WTC11 (cell line): ENCODE measurements around the gene CPE.

Experiments used
- CTCF ChIP-seq: fragments of 200-600 bp; IDR thresholded peaks from 2 replicates; pipeline ENCODE4 v1.8.0; 2022; ENCODE audit warnings: antibody characterized with exemption
- E2F1 ChIP-seq: sonication (generic); formaldehyde crosslinking; IDR thresholded peaks from 2 replicates; pipeline ENCODE4 v1.8.0; 2022; ENCODE audit warnings: mild to moderate bottlenecking, missing genetic modification reagents
- IRF2 ChIP-seq: sonication (generic); formaldehyde crosslinking; IDR thresholded peaks from 2 replicates; pipeline ENCODE4 v1.8.0; 2022; ENCODE audit warnings: low read depth, missing genetic modification reagents, borderline replicate concordance
- KAT7 ChIP-seq: sonication (generic); formaldehyde crosslinking; IDR thresholded peaks from 2 replicates; pipeline ENCODE4 v1.8.1; 2023; ENCODE audit warnings: missing genetic modification reagents, mild to moderate bottlenecking, borderline replicate concordance
- MXD4 ChIP-seq: fragments of 250-450 bp; sonication (Bioruptor Pico); IDR thresholded peaks from 2 replicates; pipeline ENCODE4 v1.8.0; 2021; ENCODE audit warnings: mild to moderate bottlenecking, moderate library complexity, borderline replicate concordance
- SP1 ChIP-seq: sonication (generic); formaldehyde crosslinking; conservative IDR thresholded peaks from 2 replicates; pipeline ENCODE4 v1.8.1; 2022; ENCODE audit warnings: missing genetic modification reagents
- USF2 ChIP-seq: sonication (generic); formaldehyde crosslinking; IDR thresholded peaks from 2 replicates; pipeline ENCODE4 v1.8.1; 2023; ENCODE audit warnings: mild to moderate bottlenecking, missing genetic modification reagents, moderate library complexity
- ZNF138 ChIP-seq: sonication (generic); formaldehyde crosslinking; conservative IDR thresholded peaks from 2 replicates; pipeline ENCODE4 v1.8.1; 2022; ENCODE audit warnings: mild to moderate bottlenecking, moderate library complexity, missing genetic modification reagents
- TF ChIP-seq, protein P1 (sequence below): sonication (generic); formaldehyde crosslinking; IDR thresholded peaks from 2 replicates; pipeline ENCODE4 v1.8.1; 2022; ENCODE audit warnings: mild to moderate bottlenecking, moderate library complexity, missing genetic modification reagents
- TF ChIP-seq, protein P2 (sequence below): sonication (generic); formaldehyde crosslinking; IDR thresholded peaks from 2 replicates; pipeline ENCODE4 v1.8.0; 2022; ENCODE audit warnings: missing genetic modification reagents
- TF ChIP-seq, protein P3 (sequence below): sonication (generic); formaldehyde crosslinking; IDR thresholded peaks from 2 replicates; pipeline ENCODE4 v1.8.0; 2022; ENCODE audit warnings: mild to moderate bottlenecking, missing genetic modification reagents

- TF ChIP-seq CTCF (no peak), SP1 (CRISPR knock-in tag) (no peak), E2F1 (CRISPR knock-in tag) (no peak), IRF2 (CRISPR knock-in tag) (no peak), KAT7 (CRISPR knock-in tag) (no peak), ZNF138 (no peak), USF2 (CRISPR knock-in tag) (no peak), MXD4 (CRISPR knock-in tag) (no peak)
- TF ChIP-seq, protein P1, sequence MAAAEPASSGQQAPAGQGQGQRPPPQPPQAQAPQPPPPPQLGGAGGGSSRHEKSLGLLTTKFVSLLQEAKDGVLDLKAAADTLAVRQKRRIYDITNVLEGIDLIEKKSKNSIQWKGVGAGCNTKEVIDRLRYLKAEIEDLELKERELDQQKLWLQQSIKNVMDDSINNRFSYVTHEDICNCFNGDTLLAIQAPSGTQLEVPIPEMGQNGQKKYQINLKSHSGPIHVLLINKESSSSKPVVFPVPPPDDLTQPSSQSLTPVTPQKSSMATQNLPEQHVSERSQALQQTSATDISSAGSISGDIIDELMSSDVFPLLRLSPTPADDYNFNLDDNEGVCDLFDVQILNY (CRISPR knock-in tag): no peak
- TF ChIP-seq, protein P2, sequence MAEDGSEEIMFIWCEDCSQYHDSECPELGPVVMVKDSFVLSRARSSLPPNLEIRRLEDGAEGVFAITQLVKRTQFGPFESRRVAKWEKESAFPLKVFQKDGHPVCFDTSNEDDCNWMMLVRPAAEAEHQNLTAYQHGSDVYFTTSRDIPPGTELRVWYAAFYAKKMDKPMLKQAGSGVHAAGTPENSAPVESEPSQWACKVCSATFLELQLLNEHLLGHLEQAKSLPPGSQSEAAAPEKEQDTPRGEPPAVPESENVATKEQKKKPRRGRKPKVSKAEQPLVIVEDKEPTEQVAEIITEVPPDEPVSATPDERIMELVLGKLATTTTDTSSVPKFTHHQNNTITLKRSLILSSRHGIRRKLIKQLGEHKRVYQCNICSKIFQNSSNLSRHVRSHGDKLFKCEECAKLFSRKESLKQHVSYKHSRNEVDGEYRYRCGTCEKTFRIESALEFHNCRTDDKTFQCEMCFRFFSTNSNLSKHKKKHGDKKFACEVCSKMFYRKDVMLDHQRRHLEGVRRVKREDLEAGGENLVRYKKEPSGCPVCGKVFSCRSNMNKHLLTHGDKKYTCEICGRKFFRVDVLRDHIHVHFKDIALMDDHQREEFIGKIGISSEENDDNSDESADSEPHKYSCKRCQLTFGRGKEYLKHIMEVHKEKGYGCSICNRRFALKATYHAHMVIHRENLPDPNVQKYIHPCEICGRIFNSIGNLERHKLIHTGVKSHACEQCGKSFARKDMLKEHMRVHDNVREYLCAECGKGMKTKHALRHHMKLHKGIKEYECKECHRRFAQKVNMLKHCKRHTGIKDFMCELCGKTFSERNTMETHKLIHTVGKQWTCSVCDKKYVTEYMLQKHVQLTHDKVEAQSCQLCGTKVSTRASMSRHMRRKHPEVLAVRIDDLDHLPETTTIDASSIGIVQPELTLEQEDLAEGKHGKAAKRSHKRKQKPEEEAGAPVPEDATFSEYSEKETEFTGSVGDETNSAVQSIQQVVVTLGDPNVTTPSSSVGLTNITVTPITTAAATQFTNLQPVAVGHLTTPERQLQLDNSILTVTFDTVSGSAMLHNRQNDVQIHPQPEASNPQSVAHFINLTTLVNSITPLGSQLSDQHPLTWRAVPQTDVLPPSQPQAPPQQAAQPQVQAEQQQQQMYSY (CRISPR knock-in tag): no peak
- TF ChIP-seq, protein P3, sequence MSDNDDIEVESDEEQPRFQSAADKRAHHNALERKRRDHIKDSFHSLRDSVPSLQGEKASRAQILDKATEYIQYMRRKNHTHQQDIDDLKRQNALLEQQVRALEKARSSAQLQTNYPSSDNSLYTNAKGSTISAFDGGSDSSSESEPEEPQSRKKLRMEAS (CRISPR knock-in tag): no peak
Observed at GRCh38 chr4:165361810-165362209, 17.0 kb upstream of the CPE start.
